Sigmoid colon (tissue), 4 donors: Measurements from ENCODE around the gene TSTD2.

Experiments
- EP300 ChIP-seq, 4 donors: sonication (generic); formaldehyde crosslinking; IDR thresholded peaks; one replicate each; pipeline ENCODE4 v1.6.1; 2017; ENCODE audit warnings: antibody characterized with exemption in 4 of 4
- POLR2A ChIP-seq, 2 donors: fragments of 450-650 bp; IDR thresholded peaks; one replicate each; pipeline ENCODE4 v1.6.1; 2016; ENCODE audit warnings: antibody characterized with exemption in 2 of 2, mild to moderate bottlenecking in 2 of 2, moderate library complexity in 2 of 2
- POLR2AphosphoS5 ChIP-seq, 4 donors: sonication (generic); formaldehyde crosslinking; IDR thresholded peaks; one replicate each; pipeline ENCODE4 v1.6.1; 2017; ENCODE audit warnings: antibody characterized with exemption in 4 of 4
- TF ChIP-seq, protein P1 (sequence below), 4 experiments: fragments of 450-650 bp in 3 of 4; fragments of 200-600 bp in 1 of 4; IDR thresholded peaks; one replicate each; pipeline ENCODE4 v1.5.1; 2016 to 2019; ENCODE audit warnings: antibody characterized with exemption in 4 of 4, mild to moderate bottlenecking in 3 of 4, moderate library complexity in 2 of 4

- TF ChIP-seq EP300 (IDR thresholded peaks at IDR 0.05) (peak in 3 of 4 donors; percentile 45 to 54 (median 50)), POLR2A (IDR thresholded peaks at IDR 0.05) (peak in 1 of 2 donors; percentile 24), POLR2AphosphoS5 (IDR thresholded peaks at IDR 0.05) (peak; percentile 56 to 82 (median 76))
- TF ChIP-seq, protein P1, sequence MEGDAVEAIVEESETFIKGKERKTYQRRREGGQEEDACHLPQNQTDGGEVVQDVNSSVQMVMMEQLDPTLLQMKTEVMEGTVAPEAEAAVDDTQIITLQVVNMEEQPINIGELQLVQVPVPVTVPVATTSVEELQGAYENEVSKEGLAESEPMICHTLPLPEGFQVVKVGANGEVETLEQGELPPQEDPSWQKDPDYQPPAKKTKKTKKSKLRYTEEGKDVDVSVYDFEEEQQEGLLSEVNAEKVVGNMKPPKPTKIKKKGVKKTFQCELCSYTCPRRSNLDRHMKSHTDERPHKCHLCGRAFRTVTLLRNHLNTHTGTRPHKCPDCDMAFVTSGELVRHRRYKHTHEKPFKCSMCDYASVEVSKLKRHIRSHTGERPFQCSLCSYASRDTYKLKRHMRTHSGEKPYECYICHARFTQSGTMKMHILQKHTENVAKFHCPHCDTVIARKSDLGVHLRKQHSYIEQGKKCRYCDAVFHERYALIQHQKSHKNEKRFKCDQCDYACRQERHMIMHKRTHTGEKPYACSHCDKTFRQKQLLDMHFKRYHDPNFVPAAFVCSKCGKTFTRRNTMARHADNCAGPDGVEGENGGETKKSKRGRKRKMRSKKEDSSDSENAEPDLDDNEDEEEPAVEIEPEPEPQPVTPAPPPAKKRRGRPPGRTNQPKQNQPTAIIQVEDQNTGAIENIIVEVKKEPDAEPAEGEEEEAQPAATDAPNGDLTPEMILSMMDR (IDR thresholded peaks at IDR 0.05): no peak
These were observed 75.5 kb downstream of the TSTD2 start for GRCh38 chr9:97557606-97558095.
